NK-92 treated with Interleukin-12 subunit alpha and Interleukin-12 subunit beta, amount 100 ng/mL, for 24 hours (cell line): ENCODE results near the gene COL19A1.

Experiments
- DNase-seq: peaks from one replicate; lab custom pipeline; 2025; lab: John Stamatoyannopoulos, UW

The COL19A1 gene

DNA sequence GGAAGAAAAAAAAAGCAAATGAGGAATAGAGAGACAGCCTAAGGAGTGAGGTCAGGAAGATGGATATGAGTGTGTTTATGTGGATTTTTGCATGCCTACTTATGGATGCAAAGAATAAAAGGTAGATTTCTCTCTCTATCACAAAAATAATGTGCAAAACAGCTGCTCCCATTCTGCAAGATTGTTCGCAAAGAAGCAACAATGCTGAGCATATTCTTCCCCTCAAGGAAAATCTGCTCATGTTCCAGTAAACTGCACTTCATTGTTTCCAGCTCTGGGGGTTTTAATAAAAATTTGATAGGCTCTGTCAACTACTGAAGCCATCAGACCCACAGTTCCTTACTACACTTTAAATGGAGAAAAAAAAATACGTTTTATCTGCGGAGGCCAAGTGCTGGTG is 259.2 kb downstream of the COL19A1 start:
- no peak for DNase-seq

DNA sequence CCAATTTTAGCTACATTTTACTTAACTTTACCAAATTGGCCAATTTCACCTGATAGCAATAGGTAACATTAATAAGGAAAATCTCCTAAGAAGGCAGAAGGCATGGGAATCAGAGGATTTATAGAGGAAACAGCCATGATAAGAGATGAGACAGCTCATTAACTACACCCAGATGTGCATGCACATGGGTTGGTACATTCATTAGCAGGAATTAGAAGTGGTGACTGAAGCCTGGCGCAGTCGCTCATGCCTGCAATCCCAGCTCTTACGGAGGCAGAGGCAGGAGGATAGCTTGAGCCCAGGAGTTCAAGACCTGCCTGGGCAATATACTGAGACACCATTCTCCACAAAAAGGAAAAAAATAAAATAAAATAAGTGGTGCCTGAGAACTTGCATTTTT is 263.0 kb downstream of the COL19A1 start:
- DNase-seq = no peak

DNA sequence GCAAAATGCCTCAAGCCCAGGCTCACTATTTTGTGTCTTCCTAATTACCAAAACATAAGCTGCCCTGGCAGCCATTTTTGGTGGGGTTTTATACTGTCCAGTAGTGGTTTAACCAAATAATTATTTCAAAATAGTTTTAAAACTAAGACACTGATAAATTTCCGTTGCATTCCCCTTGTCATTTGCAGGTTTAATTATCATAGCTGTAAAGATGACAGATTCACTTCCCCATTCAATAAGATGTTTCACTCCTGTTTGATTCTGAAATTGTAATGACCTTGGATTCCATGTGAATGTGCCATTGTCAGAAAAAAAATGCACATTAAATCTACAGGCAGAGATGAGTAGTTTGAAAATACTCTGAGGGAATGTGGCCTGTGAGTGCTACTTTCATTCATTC is 264.5 kb downstream of the COL19A1 start:
- no peak for DNase-seq

DNA sequence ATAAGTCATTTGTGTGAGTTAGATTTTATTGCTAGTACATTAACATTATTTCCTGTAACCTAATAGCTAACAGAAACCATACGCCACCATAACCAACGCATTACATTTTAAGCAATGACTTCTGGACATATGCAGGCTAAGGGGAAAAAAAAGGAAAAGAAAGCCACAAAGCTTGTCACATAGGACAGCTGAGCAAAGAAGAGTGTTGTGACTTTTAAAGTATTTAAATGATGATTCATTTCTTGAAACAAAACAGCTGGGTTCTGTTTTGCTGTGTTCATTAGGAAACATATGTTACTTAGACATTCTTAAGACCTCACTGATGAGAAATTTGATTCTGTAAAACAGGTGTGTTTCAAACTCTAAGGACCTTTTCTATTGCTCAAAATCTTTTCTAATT is 265.2 kb downstream of the COL19A1 start:
- DNase-seq = no peak

DNA sequence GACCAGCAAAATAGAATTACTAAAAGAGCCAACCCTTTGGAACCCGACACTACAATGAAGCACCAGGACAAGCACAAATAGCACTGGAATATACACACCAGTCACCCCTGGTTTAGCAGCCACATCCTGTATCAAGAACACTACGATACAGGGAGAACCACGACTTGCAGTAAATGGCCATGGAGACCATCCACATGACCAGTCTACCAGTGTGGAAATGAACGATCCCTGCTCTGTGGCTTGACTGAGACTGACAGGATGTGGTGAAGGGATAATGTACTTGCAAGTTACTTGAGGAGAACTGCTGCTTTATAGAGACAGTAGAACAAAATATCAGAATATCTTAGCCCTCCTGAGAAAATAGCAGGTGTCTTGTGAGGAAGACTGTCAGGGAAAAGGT is 266.9 kb downstream of the COL19A1 start:
- no peak for DNase-seq

DNA sequence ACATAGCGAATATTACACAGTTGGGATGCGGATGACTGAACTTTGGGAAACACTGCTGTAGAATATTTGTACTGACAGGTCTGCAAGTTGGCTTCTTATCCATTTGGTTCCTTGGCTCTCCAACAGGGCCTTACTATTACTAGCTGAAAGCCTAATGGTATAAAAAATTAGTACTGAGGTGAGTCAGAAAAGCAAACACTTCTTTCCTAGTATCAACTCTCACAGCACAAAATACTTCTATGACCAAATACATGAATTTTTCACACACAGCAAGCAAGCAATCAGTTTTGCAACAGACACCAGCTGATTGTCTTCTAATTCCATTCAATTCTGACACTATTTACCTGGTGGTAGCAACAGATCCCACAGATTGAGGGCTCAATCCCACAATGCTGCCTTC is 268.2 kb downstream of the COL19A1 start:
- no peak for DNase-seq

DNA sequence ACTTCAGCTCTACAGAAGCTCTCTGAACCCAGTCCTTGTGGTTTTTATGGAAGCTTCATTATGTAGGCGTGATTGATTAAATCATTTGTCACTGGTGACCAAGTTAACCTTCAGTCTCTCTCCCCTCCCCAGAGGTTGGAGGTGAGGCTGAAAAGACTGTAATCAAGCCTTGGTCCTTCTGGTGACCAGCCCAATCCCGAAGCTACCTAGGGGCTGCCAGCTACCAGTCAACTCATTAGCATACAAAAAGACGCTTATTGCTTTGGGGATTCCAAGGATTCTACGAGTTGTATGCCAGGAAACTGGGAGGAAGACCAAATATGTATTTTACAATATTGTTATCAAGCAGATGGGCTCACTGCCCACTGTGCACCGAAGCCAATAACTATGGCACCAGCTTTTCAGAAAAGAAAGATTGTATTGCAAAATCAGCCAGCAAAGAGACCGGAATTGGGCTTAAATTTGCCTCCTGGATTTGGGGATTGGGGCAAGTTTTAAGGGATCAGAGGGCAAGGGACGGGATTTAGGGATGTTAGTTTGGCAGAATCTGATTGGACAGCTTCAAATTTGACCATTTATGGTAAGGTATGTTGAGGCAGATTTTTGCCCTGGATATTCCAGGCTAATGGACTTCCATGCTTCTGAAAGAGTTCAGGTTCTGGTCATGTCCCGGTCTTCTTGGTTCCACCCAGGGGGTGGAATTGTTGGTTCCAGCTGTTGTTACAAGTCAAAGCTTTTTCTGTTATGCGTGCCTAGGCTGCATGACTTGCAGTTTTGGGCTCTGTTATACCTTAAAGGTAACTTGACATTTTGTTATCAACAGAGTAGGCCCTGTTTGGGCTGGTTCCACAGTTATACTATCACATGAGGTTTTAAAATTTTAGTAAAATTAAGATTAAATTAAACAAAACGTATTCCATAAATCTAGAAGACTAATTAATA is 269.1 kb downstream of the COL19A1 start:
- DNase-seq = no peak

DNA sequence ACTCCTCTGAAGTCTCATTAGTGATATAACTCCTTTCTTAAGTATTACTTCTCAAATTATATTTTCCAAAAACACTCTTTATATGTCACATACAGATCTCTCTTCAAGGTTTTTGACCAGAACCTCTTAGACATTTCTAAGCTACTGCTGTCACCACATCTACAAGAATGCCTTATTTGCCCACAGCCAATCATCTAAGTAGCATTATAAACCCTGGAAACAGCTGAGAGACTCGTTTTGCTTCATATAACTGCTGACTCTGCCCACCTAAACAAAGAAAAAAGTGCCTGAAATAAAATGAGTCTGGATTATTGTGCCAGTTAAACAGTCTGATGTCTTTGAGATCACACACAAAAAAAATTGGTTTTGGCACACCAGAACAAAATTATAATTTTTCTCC is 270.6 kb downstream of the COL19A1 start:
- no peak for DNase-seq

DNA sequence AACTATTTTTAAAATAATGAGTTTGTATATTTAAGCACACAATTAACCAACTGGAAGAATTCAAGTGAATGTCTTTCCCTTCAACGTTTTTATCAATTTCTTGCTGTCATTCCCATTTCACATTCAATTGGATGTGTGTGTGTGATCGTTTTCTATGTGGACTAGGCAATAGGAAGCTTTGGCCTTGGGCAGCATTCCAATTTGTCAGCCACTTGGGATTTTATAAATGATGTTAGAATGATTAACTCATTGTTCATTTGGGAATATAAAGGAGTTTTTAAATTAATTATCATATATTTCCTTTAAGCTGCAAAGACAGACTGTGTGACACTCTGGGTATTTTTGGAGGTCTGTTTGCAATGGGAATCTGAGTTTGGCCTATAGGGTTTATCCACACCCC is 274.1 kb downstream of the COL19A1 start:
- no peak for DNase-seq

DNA sequence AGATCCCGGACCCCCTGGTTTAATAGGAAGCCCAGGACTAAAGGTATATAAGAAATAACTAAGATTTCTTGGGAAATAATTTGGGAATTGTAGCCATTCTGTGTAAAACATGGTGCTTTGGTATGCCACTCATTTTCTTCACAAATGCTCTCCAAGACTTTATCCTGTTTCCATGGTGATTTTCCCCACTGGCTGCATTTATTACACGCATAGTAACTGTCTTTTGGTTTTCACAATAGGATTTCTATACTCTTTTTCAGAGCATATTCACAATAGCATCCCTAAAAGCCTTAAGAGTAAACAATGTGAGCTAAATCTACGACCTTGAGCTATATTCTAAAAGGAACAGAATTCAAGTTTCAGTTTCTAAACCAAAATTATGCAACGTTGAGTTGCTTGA is 275.7 kb downstream of the COL19A1 start:
- no peak for DNase-seq

DNA sequence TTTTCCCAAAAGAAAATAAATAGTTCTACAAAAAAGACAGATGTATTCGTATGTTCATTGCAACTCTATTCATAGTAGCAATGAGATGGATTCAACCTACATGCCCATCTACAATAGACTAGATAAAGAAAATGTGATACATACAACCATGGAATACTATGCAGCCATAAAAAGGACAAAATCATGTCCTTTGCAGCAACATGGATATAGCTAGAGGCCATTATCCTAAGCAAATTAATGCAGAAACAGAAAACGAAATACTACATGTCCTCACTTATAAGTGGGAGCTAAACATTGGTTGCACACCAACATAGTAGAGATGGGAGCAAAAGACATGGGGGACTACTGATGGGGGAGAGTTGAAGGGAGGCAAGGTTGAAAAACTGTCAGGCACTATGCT is 278.8 kb downstream of the COL19A1 start:
- no peak for DNase-seq

DNA sequence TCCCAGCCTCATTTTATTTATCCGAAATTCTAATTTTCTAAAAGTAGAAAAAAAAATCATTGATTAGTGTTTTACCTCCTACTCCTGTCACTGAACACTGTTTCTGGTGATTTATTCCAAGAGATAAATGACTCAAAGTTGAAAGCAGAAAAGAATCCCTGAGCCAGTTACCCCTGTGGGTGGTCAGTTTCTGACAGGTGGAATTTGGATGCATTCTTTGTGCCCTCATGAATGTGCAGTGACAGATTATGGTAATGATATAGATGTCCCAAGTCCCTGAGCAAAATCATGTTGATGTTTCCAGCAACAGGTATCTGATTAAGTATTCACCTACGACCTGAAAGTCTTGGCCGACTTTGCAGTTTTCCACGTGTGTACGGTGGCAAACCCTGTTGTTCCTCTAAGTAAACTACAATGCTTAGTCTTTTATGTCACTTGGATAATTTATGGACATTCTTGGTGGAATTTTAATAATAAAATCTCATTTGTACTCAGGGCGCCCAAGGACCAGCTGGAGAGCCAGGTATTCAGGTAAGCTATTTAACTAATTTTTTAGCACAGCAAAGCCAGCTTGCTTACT is 282.9 kb downstream of the COL19A1 start:
- DNase-seq = no peak

DNA sequence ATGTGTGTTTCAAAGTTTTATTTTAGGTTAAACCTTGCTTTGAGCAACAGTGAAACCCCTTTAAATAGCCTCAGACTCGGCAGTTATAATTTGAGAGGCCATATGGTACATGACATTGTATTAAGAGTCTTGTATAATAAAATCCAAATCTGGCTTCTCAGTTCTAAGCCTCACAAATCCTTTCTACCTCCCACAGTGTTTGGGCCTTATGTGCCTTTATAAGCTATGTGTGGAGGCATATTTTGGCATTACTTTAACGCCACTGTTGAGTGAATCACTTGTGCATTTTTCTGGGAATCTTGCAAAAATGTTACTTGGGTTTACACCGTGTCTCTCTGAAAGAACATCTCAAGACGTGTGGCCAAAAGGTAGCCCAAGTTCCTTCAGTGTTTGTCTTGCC is 284.2 kb downstream of the COL19A1 start:
- no peak for DNase-seq

DNA sequence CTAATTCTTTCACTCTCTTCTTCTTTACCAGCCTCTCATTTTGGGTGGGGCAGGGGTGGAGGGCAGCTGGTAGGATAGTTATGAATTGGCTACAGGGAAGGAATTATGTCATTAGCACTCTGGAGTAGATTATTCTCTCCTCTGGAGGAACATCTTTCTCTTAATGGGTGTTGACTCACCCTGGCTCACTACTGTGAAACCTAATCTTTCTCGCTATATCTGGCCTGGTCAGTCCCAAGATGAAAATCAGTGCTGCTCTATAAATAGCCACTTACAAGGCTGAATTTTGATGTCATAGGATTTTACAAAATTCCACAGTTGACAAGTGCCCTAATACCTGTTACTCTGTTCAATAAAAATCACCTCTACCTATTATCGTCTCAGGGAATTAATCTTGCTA is 285.3 kb downstream of the COL19A1 start:
- DNase-seq = no peak

DNA sequence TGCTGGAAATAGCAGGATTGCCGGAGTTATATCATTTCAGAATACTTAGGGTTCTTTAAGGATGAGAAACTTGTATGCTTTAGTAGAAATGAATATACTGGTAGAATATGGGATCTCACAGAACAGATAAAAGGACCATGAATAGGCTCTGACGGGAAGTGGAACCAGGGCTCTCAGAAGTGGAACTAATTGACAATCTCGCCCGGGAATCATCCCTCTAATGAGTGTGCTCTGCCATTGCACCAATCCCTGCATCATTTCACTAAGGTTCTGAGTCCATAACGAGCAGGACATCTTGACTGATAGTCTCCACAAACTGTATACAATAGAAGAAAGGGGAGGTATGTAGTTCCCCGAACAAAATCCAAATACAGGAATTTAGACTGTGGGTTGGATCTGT is 286.4 kb downstream of the COL19A1 start:
- no peak for DNase-seq

DNA sequence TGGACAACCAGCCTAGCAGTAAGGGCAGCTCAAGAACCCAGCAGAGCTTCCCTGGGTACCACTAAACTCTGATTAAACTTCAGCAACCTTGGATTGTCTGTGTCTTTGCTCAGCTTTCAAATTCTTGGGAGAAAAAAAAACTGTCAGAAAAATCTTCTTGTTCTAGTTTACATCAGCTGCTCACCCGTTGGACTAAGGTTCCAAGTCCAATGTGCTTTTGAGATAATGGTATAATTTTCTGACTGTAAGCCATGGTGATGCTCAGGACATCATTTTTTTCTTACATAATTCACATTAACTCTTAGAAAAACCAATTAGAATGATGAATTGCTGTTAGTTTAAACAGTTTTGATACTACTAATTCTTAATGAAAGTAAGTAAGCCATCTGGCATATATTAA is 290.7 kb downstream of the COL19A1 start:
- DNase-seq = no peak

DNA sequence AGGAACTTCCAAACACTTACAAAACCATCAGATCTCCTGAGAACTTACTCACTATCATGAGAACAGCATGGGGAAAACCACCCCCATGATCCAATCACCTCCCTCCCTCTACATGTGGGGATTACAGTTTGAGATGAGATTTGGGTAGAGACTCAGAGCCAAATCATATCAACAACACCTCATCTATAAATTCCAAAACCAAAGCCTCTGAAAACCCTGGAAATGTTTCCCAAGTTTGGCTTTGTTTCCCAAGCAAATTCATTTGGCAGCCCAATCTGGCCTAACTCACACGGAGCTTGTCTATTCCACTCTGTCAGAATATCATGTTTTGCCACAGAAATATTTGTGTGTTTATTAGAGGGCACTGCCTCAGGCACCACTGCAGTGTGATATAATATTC is 293.9 kb downstream of the COL19A1 start:
- no peak for DNase-seq

DNA sequence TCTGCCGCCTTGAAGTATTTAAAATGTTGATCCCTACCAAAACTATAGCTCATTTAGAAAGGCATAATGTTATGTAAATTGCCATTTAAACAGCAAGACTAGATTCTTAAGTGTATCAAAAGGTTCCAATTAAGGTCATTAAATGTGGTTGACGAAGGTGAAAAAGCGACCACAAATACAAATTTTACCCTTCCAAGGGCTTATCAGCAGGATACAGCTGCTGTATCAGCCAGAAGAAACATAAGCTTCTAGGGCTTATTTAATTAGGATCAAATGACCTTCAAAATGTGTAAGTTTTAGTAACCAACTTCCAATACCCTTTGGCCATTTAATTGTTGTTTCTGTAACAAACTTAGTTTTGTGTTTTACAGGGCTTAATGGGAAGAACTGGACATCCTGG is 296.6 kb downstream of the COL19A1 start:
- DNase-seq = no peak

DNA sequence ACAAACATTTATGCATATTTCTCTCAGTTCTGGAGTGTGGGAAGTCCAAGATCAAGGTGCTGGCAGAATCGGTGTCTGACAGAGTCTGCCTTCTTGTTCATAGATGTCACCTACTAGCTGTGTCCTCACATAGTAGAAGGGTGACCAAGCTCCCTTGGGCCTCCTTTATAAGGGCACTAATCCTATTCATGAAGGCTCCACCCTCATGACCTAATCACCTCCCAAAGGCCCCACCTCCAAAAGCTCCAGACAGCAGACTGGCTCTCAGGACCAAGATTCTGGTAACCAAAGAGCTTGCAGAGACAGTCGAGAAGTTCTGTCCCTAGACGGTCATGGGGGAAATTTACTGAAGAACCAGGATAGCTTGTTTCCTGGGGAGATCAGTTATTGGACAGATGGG is 297.4 kb downstream of the COL19A1 start:
- no peak for DNase-seq

DNA sequence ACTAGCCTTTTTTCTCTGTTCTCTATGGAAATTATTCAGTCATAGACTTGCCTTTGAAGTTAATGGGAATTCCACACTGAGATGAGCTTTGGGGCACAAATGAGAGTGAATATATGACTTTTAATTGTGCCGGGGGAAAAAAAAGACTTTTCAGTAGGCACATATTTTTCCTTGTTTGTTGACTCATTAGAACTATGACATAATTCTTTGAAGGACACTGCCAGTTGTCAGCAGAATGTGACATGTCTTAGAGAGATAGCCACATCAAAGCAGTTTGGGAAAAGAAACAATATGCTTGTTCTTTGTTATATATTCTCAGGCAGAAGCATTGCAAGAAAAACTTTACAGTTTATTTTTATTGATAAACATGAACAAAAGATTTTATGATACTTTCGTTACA is 298.2 kb downstream of the COL19A1 start:
- no peak for DNase-seq

DNA sequence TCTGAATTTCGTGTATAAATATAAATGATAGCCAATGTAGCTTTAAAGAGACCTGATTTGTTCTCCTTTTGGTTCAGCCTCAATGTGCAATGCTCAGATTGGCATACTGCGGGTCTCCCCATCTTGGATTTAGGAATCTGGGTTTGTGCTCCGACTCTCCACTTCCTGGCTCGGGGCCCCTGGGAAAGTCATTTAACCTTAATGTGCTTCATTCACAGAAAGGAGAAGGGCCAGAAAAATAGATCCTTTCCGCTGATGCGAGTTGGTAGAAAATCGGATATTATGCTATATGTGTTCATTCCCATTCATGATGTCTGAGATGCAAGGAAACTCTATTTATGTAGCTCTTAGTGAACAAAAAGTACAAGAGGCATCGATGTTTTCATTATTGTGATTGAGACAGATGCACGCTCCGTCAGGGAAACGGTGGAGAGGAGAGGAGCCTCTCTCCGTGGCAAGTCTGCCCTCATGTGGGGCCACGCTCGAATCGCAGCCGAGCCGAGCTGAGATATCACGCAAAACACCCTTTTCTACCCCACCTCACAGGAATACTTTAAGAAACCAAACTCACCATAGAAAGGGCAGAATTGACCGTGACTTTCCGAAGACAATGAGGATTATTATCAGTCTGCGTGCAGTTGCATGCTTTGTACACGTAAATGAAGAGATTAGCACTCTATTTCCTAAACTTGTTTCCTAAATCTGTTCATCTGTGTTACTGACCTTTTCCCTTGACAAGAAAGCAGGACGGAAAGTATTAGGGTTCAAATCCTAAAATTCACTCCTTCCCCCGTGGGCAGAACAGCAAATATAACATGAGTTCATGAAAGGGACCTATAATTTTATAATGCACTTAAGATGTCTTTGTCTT is 300.0 kb downstream of the COL19A1 start:
- DNase-seq = no peak

DNA sequence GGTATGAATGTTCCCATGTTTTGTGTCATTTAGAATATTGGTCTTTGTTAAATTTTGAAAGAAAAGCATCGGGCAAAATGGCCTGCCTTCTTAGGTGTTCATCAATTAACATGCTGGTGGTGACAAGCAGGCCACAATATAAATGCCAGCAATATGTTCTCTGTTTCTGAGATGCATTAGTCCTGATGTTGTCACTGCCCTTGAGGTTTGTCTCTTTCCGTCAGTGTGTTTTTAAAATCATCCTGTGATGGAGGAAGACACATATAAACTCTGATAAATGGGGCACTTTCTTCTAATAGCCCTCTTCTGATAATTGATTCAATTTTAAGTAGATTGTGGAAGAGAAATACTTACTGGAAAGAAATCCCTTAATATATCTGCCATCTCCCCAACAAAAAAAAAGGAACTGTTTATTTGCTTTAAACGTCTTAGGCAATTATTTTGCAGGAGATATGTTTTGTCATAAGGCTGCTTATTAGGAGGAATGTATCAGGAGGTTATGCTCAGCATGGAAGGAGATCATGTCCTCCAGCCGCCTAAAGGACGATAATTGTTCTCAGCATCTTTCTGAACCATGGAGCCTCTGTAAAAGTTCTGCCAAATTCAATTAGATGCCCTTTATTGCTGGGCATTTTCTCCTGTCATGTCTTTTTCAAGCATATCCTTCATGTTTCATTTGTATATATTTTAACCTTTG is 302.5 kb downstream of the COL19A1 start:
- no peak for DNase-seq
